ENCODE results near the gene CPEB4.

CPEB4 gene

DNA sequence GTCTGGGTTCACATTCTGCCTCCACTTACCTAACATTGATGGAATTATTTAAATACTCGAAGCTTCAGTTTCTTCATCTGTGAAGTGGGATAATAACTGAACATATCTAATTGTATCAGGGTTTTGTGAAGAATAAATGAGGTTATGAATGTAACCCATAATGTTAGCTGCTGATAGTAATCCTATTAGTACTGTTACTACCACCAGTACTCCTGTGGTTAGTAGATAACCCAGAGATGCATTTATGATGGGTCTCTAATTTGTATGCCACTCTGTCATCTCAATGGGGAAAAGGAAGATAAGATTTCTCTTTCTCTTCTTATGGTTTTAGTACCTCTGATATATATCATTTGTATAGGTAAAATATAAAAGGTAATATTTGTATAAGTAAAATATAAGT is 16.0 kb downstream of the CPEB4 start (continued):
- TF ChIP-seq ZNF8 (CRISPR knock-in tag; IDR thresholded peaks at IDR 0.05): no peak

DNA sequence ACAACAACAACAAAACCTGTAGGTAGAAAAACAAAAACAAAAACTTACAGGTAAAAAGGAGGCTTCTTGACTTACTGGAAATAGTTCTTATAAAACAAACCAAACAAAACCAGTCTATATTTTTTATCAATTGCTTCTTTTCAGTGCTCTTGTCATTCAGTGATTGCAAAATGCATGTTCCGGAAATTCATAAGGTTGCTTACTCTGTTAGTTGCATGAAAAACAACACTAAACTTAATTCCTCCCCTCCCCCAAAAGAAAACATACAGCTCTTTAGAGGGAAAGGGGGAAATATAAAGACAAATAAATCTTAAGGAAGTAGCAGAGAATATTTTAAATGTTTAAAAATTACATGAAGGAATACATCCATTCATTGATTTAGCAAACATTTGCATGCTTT is 19.1 kb downstream of the CPEB4 start:
- no peak for ATAC-seq
- TF ChIP-seq, protein P1, sequence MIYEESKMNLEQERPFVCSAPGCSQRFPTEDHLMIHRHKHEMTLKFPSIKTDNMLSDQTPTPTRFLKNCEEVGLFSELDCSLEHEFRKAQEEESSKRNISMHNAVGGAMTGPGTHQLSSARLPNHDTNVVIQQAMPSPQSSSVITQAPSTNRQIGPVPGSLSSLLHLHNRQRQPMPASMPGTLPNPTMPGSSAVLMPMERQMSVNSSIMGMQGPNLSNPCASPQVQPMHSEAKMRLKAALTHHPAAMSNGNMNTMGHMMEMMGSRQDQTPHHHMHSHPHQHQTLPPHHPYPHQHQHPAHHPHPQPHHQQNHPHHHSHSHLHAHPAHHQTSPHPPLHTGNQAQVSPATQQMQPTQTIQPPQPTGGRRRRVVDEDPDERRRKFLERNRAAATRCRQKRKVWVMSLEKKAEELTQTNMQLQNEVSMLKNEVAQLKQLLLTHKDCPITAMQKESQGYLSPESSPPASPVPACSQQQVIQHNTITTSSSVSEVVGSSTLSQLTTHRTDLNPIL (CRISPR knock-in tag; IDR thresholded peaks at IDR 0.05; ENCODE audit: low read depth): no peak
- TF ChIP-seq ESRRG (CRISPR knock-in tag; IDR thresholded peaks at IDR 0.05) (no peak), ZC3H10 (CRISPR knock-in tag; IDR thresholded peaks at IDR 0.05) (no peak), ISL1 (CRISPR knock-in tag; IDR thresholded peaks at IDR 0.05) (no peak), PPARA (CRISPR knock-in tag; IDR thresholded peaks at IDR 0.05; ENCODE audit: borderline replicate concordance) (no peak), TCF4 (CRISPR knock-in tag; IDR thresholded peaks at IDR 0.05; ENCODE audit: borderline replicate concordance) (no peak), GLIS3 (CRISPR knock-in tag; IDR thresholded peaks at IDR 0.05) (no peak), ZNF70 (CRISPR knock-in tag; IDR thresholded peaks at IDR 0.05) (no peak), ARNTL (CRISPR knock-in tag; IDR thresholded peaks at IDR 0.05; ENCODE audit: borderline replicate concordance, low read depth) (no peak), ZNF565 (CRISPR knock-in tag; conservative IDR thresholded peaks at IDR 0.05; ENCODE audit: low read depth) (no peak), SNAI2 (CRISPR knock-in tag; IDR thresholded peaks at IDR 0.05) (no peak)
- TF ChIP-seq, protein P2, sequence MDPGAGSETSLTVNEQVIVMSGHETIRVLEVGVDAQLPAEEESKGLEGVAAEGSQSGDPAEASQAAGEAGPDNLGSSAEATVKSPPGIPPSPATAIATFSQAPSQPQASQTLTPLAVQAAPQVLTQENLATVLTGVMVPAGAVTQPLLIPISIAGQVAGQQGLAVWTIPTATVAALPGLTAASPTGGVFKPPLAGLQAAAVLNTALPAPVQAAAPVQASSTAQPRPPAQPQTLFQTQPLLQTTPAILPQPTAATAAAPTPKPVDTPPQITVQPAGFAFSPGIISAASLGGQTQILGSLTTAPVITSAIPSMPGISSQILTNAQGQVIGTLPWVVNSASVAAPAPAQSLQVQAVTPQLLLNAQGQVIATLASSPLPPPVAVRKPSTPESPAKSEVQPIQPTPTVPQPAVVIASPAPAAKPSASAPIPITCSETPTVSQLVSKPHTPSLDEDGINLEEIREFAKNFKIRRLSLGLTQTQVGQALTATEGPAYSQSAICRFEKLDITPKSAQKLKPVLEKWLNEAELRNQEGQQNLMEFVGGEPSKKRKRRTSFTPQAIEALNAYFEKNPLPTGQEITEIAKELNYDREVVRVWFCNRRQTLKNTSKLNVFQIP (CRISPR knock-in tag; IDR thresholded peaks at IDR 0.05; ENCODE audit: borderline replicate concordance, low read depth): no peak
- TF ChIP-seq, protein P3, sequence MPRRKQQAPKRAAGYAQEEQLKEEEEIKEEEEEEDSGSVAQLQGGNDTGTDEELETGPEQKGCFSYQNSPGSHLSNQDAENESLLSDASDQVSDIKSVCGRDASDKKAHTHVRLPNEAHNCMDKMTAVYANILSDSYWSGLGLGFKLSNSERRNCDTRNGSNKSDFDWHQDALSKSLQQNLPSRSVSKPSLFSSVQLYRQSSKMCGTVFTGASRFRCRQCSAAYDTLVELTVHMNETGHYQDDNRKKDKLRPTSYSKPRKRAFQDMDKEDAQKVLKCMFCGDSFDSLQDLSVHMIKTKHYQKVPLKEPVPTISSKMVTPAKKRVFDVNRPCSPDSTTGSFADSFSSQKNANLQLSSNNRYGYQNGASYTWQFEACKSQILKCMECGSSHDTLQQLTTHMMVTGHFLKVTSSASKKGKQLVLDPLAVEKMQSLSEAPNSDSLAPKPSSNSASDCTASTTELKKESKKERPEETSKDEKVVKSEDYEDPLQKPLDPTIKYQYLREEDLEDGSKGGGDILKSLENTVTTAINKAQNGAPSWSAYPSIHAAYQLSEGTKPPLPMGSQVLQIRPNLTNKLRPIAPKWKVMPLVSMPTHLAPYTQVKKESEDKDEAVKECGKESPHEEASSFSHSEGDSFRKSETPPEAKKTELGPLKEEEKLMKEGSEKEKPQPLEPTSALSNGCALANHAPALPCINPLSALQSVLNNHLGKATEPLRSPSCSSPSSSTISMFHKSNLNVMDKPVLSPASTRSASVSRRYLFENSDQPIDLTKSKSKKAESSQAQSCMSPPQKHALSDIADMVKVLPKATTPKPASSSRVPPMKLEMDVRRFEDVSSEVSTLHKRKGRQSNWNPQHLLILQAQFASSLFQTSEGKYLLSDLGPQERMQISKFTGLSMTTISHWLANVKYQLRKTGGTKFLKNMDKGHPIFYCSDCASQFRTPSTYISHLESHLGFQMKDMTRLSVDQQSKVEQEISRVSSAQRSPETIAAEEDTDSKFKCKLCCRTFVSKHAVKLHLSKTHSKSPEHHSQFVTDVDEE (CRISPR knock-in tag; IDR thresholded peaks at IDR 0.05): no peak

DNA sequence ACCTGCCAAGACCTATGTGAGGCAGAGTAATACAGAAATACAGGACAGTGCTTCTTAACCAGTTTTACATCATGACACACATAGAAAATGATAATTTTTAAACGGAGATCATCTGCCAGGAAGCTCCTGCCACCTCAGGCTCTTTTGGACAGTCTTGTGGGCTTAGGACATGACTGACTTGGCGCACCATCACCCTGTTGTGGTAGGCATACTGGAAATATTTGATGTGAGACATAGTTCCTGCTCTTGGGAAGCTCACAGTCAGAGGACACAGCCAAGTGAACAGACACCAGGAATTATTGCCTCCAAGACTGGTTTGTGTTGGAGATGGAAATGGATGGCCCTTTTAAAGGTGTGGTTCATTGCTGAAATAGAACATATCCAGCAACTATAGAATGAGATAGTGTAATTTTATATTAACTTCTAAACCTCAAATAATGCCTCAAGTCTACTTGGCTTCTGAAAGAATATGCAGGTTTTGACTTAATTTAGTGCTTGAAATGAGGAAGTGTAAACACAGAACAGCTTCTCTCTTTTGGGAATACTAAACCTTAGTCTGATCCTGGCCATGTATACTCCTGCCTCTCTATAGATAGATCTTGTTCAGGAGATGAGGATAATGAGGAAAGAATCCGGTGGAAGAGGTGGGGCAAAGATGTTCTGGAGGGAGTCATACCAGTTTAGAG is 19.7 kb downstream of the CPEB4 start:
- TF ChIP-seq ZNF8 (CRISPR knock-in tag; IDR thresholded peaks at IDR 0.05) (no peak), ZNF70 (CRISPR knock-in tag; IDR thresholded peaks at IDR 0.05) (no peak), SNAI2 (CRISPR knock-in tag; IDR thresholded peaks at IDR 0.05) (no peak), RARB (CRISPR knock-in tag; IDR thresholded peaks at IDR 0.05) (no peak), ARNTL (CRISPR knock-in tag; IDR thresholded peaks at IDR 0.05; ENCODE audit: borderline replicate concordance, low read depth) (no peak), PPARA (CRISPR knock-in tag; IDR thresholded peaks at IDR 0.05; ENCODE audit: borderline replicate concordance) (no peak), BACH2 (CRISPR knock-in tag; IDR thresholded peaks at IDR 0.05; ENCODE audit: borderline replicate concordance) (no peak), ZFP3 (CRISPR knock-in tag; IDR thresholded peaks at IDR 0.05) (no peak), ZFP30 (CRISPR knock-in tag; IDR thresholded peaks at IDR 0.05) (no peak), ISL1 (CRISPR knock-in tag; IDR thresholded peaks at IDR 0.05) (no peak), ZC3H10 (CRISPR knock-in tag; IDR thresholded peaks at IDR 0.05) (no peak), ZNF565 (CRISPR knock-in tag; conservative IDR thresholded peaks at IDR 0.05; ENCODE audit: low read depth) (no peak)
- TF ChIP-seq, protein P3 (CRISPR knock-in tag; IDR thresholded peaks at IDR 0.05): no peak
- TF ChIP-seq, protein P4, sequence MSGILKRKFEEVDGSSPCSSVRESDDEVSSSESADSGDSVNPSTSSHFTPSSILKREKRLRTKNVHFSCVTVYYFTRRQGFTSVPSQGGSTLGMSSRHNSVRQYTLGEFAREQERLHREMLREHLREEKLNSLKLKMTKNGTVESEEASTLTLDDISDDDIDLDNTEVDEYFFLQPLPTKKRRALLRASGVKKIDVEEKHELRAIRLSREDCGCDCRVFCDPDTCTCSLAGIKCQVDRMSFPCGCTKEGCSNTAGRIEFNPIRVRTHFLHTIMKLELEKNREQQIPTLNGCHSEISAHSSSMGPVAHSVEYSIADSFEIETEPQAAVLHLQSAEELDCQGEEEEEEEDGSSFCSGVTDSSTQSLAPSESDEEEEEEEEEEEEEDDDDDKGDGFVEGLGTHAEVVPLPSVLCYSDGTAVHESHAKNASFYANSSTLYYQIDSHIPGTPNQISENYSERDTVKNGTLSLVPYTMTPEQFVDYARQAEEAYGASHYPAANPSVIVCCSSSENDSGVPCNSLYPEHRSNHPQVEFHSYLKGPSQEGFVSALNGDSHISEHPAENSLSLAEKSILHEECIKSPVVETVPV (CRISPR knock-in tag; IDR thresholded peaks at IDR 0.05): no peak
- TF ChIP-seq, protein P1 (CRISPR knock-in tag; IDR thresholded peaks at IDR 0.05; ENCODE audit: low read depth): no peak
- TF ChIP-seq, protein P5, sequence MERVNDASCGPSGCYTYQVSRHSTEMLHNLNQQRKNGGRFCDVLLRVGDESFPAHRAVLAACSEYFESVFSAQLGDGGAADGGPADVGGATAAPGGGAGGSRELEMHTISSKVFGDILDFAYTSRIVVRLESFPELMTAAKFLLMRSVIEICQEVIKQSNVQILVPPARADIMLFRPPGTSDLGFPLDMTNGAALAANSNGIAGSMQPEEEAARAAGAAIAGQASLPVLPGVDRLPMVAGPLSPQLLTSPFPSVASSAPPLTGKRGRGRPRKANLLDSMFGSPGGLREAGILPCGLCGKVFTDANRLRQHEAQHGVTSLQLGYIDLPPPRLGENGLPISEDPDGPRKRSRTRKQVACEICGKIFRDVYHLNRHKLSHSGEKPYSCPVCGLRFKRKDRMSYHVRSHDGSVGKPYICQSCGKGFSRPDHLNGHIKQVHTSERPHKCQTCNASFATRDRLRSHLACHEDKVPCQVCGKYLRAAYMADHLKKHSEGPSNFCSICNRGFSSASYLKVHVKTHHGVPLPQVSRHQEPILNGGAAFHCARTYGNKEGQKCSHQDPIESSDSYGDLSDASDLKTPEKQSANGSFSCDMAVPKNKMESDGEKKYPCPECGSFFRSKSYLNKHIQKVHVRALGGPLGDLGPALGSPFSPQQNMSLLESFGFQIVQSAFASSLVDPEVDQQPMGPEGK (CRISPR knock-in tag; IDR thresholded peaks at IDR 0.05; ENCODE audit: borderline replicate concordance): no peak
- TF ChIP-seq, protein P2 (CRISPR knock-in tag; IDR thresholded peaks at IDR 0.05; ENCODE audit: borderline replicate concordance, low read depth): no peak
- peak; percentile 55; the same call in 2 of the 3 replicates for ATAC-seq

Data from SK-N-SH treated with all-trans-retinoic acid at 6 μM for 48 hours (cell line).